A673 (cell line): ENCODE results near the gene TMPO.

Experiments used
- CTCF ChIP-seq: fragments of 300-800, 200-600 bp; sonication (generic); conservative IDR thresholded peaks from 2 replicates; pipeline ENCODE4 v1.5.1; 2017; ENCODE audit warnings: low read depth, mild to moderate bottlenecking, antibody characterized with exemption, low read length, moderate library complexity, mixed read lengths
- EZH2 ChIP-seq: fragments of 200-600 bp; sonication (generic); IDR thresholded peaks from 2 replicates; pipeline ENCODE4 v1.6.1; 2017; ENCODE audit warnings: borderline replicate concordance, low read depth, mild to moderate bottlenecking, mixed read lengths, antibody characterized with exemption, low read length; ENCODE audit not compliant: poor library complexity, severe bottlenecking

GRCh38 chr12:98492580-98493140, 22.7 kb upstream of the TMPO start:
- TF ChIP-seq CTCF (no peak), EZH2 (no peak)
